AG04450 (cell line): ENCODE data around the gene BAG3. TPM values are rescaled to one million over a fixed set of nuclear protein-coding genes. Genes with fewer than 3 reads are reported as not detected.

Source experiments
- CTCF ChIA-PET: fragments of 300-600, 350-600 bp; formaldehyde crosslinking; extraction: SDS; loops from one replicate; lab custom pipeline; 2022; ENCODE audit warnings: antibody characterized with exemption, inconsistent platforms; lab: Charles Lee
- POLR2A ChIA-PET: fragments of 350-600 bp; formaldehyde crosslinking; extraction: SDS; loops from one replicate; lab custom pipeline; 2021; ENCODE audit warnings: antibody characterized with exemption, inconsistent platforms; lab: Yijun Ruan, JAX
- DNase-seq: peaks from one replicate; pipeline ENCODE4 v3.0.0-alpha.2; 2011; ENCODE audit warnings: low read depth, low spot score
- H3K27ac ChIP-seq: one replicate; pipeline ENCODE4 v1.5.1; 2012; ENCODE audit warnings: low read depth, low read length, control low read depth
- H3K27me3 ChIP-seq: one replicate; pipeline ENCODE4 v1.6.0; 2012; ENCODE audit warnings: low read length; ENCODE audit not compliant: control insufficient read depth, insufficient read depth
- H3K4me3 ChIP-seq: 2 replicates; pipeline ENCODE4 v1.5.1; 2011; ENCODE audit warnings: mild to moderate bottlenecking, low read depth, low read length, control low read depth
- H3K9me3 ChIP-seq: 2 replicates; pipeline ENCODE4 v1.5.1; 2012; ENCODE audit warnings: low read length; ENCODE audit not compliant: control insufficient read depth, insufficient read depth
- CTCF ChIP-seq: IDR thresholded peaks from 2 replicates; pipeline ENCODE4 v1.5.1; 2011; ENCODE audit warnings: low read depth, low read length, control low read depth, inconsistent platforms
- polyA plus RNA-seq: library from polyadenylated mRNA; depleted of rRNA; stranded (reverse); fragments of >200 nt; gene quantifications from 2 replicates; pipeline ENCODE4 v1.2.3, GENCODE V29; 2011

The BAG3 gene
- polyA plus RNA-seq, 1 experiment: 12.7 TPM

GRCh38 chr10:119630300-119630699, 20.9 kb upstream of the BAG3 start:
- no peak overlapping the region for H3K4me3 ChIP-seq
- no peak for DNase-seq
- H3K27ac ChIP-seq: no peak overlapping the region
- no peaks in the 10 kb centered on the region for H3K9me3 ChIP-seq
- ChIA-PET POLR2A (no interaction called here), CTCF (interaction anchor here (0.6 to 0.7 kb wide), 2 partner anchors 186 to 208 kb away, joined by 3 to 6 read pairs; no protein-coding TSS in a partner anchor)
- no peaks in the 10 kb centered on the region for H3K27me3 ChIP-seq
- TF ChIP-seq CTCF: no peak

- no peak overlapping the region for H3K27ac ChIP-seq
- DNase-seq: no peak
- H3K4me3 ChIP-seq: no peak overlapping the region
- POLR2A ChIA-PET: interaction anchor here (0.6 kb wide), 1 partner anchor 17 kb away, joined by 6 read pairs; the partner anchor contains the start of gene BAG3
- H3K9me3 ChIP-seq: no peaks in the 10 kb centered on the region
- H3K27me3 ChIP-seq: no peaks in the 10 kb centered on the region
- no peak for TF ChIP-seq CTCF
- CTCF ChIA-PET: interaction anchor here (2.7 kb wide), 1 partner anchor 10 kb away, joined by 11 read pairs; no protein-coding TSS in a partner anchor
Observed at GRCh38 chr10:119633538-119634218, 17.5 kb upstream of the BAG3 start.

- no peak for DNase-seq
- Histone ChIP-seq H3K4me3 (no peak overlapping the region), H3K27ac (no peak overlapping the region), H3K9me3 (no peaks in the 10 kb centered on the region), H3K27me3 (no peaks in the 10 kb centered on the region)
- POLR2A ChIA-PET: interaction anchor here (0.6 kb wide), 1 partner anchor 17 kb away, joined by 6 read pairs; the partner anchor contains the start of gene BAG3
- TF ChIP-seq CTCF: no peak
- CTCF ChIA-PET: interaction anchor here (2.7 kb wide), 1 partner anchor 10 kb away, joined by 11 read pairs; no protein-coding TSS in a partner anchor
Observed at GRCh38 chr10:119634219-119634544, 17.0 kb upstream of the BAG3 start.

GRCh38 chr10:119637631-119638030, 13.5 kb upstream of the BAG3 start:
- ChIA-PET POLR2A (no interaction called here), CTCF (no interaction called here)
- Histone ChIP-seq H3K9me3 (no peaks in the 10 kb centered on the region), H3K4me3 (no peak overlapping the region), H3K27me3 (no peaks in the 10 kb centered on the region), H3K27ac (no peak overlapping the region)
- DNase-seq: no peak
- no peak for TF ChIP-seq CTCF

- Histone ChIP-seq H3K9me3 (no peaks in the 10 kb centered on the region), H3K27ac (no peak overlapping the region), H3K27me3 (no peaks in the 10 kb centered on the region), H3K4me3 (no peak overlapping the region)
- ChIA-PET POLR2A (no interaction called here), CTCF (interaction anchor here (1.0 kb wide), 1 partner anchor 221 kb away, joined by 3 read pairs; no protein-coding TSS in a partner anchor)
- DNase-seq: no peak
- no peak for TF ChIP-seq CTCF
Observed at GRCh38 chr10:119638982-119639381, 12.2 kb upstream of the BAG3 start.
